A673 (cell line): ENCODE results near the gene PHTF1. TPM values are rescaled to one million over a fixed set of nuclear protein-coding genes. Genes with fewer than 3 reads are reported as not detected.

Experiments
- BruUV-seq: library from RNA; stranded (reverse); fragments of 400-500 nt; replicated peaks from 2 replicates; lab custom pipeline; 2021; lab: Mats Ljungman, UMichigan
- CTCF ChIA-PET: fragments of 300-600 bp; sonication (Branson Sonifier 250); formaldehyde crosslinking; loops from one replicate; lab custom pipeline; 2022; ENCODE audit warnings: antibody characterized with exemption; lab: Charles Lee
- POLR2A ChIA-PET: fragments of 300-600 bp; sonication (Branson Sonifier 250); formaldehyde crosslinking; loops from one replicate; lab custom pipeline; 2022; ENCODE audit warnings: antibody characterized with exemption; ENCODE audit not compliant: low non-redundant PET; lab: Charles Lee
- DNase-seq: peaks from one replicate; pipeline ENCODE4 v3.0.0-alpha.2; 2015; ENCODE audit warnings: low spot score
- H3K27ac ChIP-seq: fragments of 200-600 bp; sonication (generic); 2 replicates; pipeline ENCODE4 v1.5.1; 2016; ENCODE audit warnings: mixed run types, low read depth, mild to moderate bottlenecking, mixed read lengths, antibody characterized with exemption, low read length; ENCODE audit not compliant: poor library complexity, severe bottlenecking
- H3K27me3 ChIP-seq: fragments of 200-600 bp; sonication (generic); replicated peaks from 2 replicates; pipeline ENCODE4 v1.6.1; 2017; ENCODE audit warnings: mixed run types, low read depth, mild to moderate bottlenecking, mixed read lengths, antibody characterized with exemption, low read length; ENCODE audit not compliant: insufficient read depth, poor library complexity
- H3K36me3 ChIP-seq: fragments of 200-600 bp; sonication (generic); 2 replicates; pipeline ENCODE4 v1.6.1; 2016; ENCODE audit warnings: mixed run types, mild to moderate bottlenecking, mixed read lengths, antibody characterized with exemption, low read length; ENCODE audit not compliant: insufficient read depth, poor library complexity, severe bottlenecking
- H3K4me1 ChIP-seq: fragments of 200-600 bp; sonication (generic); 2 replicates; pipeline ENCODE4 v1.6.1; 2017; ENCODE audit warnings: mixed run types, mild to moderate bottlenecking, mixed read lengths, antibody characterized with exemption, low read length; ENCODE audit not compliant: insufficient read depth, poor library complexity, severe bottlenecking
- H3K4me3 ChIP-seq: fragments of 200-600 bp; sonication (generic); 2 replicates; pipeline ENCODE4 v1.5.1; 2016; ENCODE audit warnings: low read depth, mixed run types, mild to moderate bottlenecking, mixed read lengths, low read length; ENCODE audit not compliant: poor library complexity, severe bottlenecking
- H3K9me3 ChIP-seq: fragments of 200-600 bp; sonication (generic); 2 replicates; pipeline ENCODE4 v1.6.1; 2016; ENCODE audit warnings: mixed run types, low read depth, mild to moderate bottlenecking, mixed read lengths, antibody characterized with exemption, low read length; ENCODE audit not compliant: poor library complexity, severe bottlenecking
- CTCF ChIP-seq: fragments of 300-800, 200-600 bp; sonication (generic); conservative IDR thresholded peaks from 2 replicates; pipeline ENCODE4 v1.5.1; 2017; ENCODE audit warnings: low read depth, mild to moderate bottlenecking, antibody characterized with exemption, low read length, moderate library complexity, mixed read lengths
- EZH2 ChIP-seq: fragments of 200-600 bp; sonication (generic); IDR thresholded peaks from 2 replicates; pipeline ENCODE4 v1.6.1; 2017; ENCODE audit warnings: borderline replicate concordance, low read depth, mild to moderate bottlenecking, mixed read lengths, antibody characterized with exemption, low read length; ENCODE audit not compliant: poor library complexity, severe bottlenecking
- intact Hi-C: fragments of 100-400 bp; cut with micrococcal nuclease; formaldehyde crosslinking; loops from one replicate; pipeline ENCODE4 v1.10.0; 2022; ENCODE audit not compliant: unreplicated experiment
- total RNA-seq: library from RNA; stranded (reverse); gene quantifications from 2 replicates; pipeline ENCODE4 v1.2.3, GENCODE V29; 2021

The PHTF1 gene
- total RNA-seq, 1 experiment from 2014 or later: 57.2 TPM

- H3K36me3 ChIP-seq: no peaks in the 10 kb centered on the region
- no peaks in the 10 kb centered on the region for H3K4me1 ChIP-seq
- CTCF ChIA-PET: no interaction called here
- no peak overlapping the region for H3K4me3 ChIP-seq
- no peaks in the 10 kb centered on the region for H3K27me3 ChIP-seq
- POLR2A ChIA-PET: no interaction called here
- no TSS peak for BruUV-seq
- no peaks in the 10 kb centered on the region for H3K9me3 ChIP-seq
- no peak overlapping the region for H3K27ac ChIP-seq
- intact Hi-C loops: no loop called here
- TF ChIP-seq EZH2 (no peak), CTCF (no peak)
- DNase-seq: no peak
These were observed 102.2 kb downstream of the PHTF1 start for GRCh38 chr1:113657126-113657525.

GRCh38 chr1:113654883-113655282, 104.4 kb downstream of the PHTF1 start:
- H3K4me1 ChIP-seq: no peaks in the 10 kb centered on the region
- H3K4me3 ChIP-seq: no peak overlapping the region
- ChIA-PET POLR2A (no interaction called here), CTCF (interaction anchor here (0.6 kb wide), 1 partner anchor 160 kb away, joined by 5 read pairs; no protein-coding TSS in a partner anchor)
- H3K27me3 ChIP-seq: no peaks in the 10 kb centered on the region
- H3K27ac ChIP-seq: no peak overlapping the region
- H3K9me3 ChIP-seq: no peaks in the 10 kb centered on the region
- no peak for TF ChIP-seq EZH2
- no peak for TF ChIP-seq CTCF
- intact Hi-C loops: no loop called here
- BruUV-seq: no TSS peak
- no peaks in the 10 kb centered on the region for H3K36me3 ChIP-seq
- DNase-seq: no peak

GRCh38 chr1:113653741-113654140, 105.5 kb downstream of the PHTF1 start:
- Histone ChIP-seq H3K4me3 (no peak overlapping the region), H3K36me3 (no peaks in the 10 kb centered on the region), H3K4me1 (no peaks in the 10 kb centered on the region), H3K9me3 (no peaks in the 10 kb centered on the region), H3K27me3 (no peaks in the 10 kb centered on the region), H3K27ac (no peak overlapping the region)
- DNase-seq: no peak
- no peak for TF ChIP-seq EZH2
- TF ChIP-seq CTCF: no peak
- no TSS peak for BruUV-seq
- intact Hi-C loops: no loop called here
- POLR2A ChIA-PET: no interaction called here
- CTCF ChIA-PET: no interaction called here
